Right cardiac atrium (tissue), 5 donors: ENCODE data around the gene GPRC5A. TPM values are rescaled to one million over a fixed set of nuclear protein-coding genes. Genes with fewer than 3 reads are reported as not detected.

ENCODE experiments used
- ATAC-seq, 2 donors: fragments of 200-7000 bp; cut with Tn5 transposase; one replicate each; pipeline versions ENCODE4 v1.8.0 to v1.9.1; 2020; ENCODE audit warnings: moderate library complexity in 2 of 2, mild to moderate bottlenecking in 1 of 2
- DNase-seq, 3 donors: peaks; one replicate each; pipeline ENCODE4 v3.0.0-alpha.2; 2020
- H3K27ac ChIP-seq: one replicate; pipeline ENCODE4 v1.5.1; 2013; ENCODE audit warnings: mild to moderate bottlenecking, low read length, control low read depth, moderate library complexity
- H3K27me3 ChIP-seq: one replicate; pipeline ENCODE4 v1.6.1; 2013; ENCODE audit not compliant: control insufficient read depth, insufficient read depth
- H3K4me1 ChIP-seq: one replicate; pipeline ENCODE4 v1.6.1; 2013; ENCODE audit warnings: low read length; ENCODE audit not compliant: control insufficient read depth, insufficient read depth
- H3K4me3 ChIP-seq: one replicate; pipeline ENCODE4 v1.5.1; 2013; ENCODE audit warnings: low read length, control low read depth
- H3K9me3 ChIP-seq: one replicate; pipeline ENCODE4 v1.6.1; 2013; ENCODE audit warnings: low read length; ENCODE audit not compliant: control insufficient read depth
- WGBS: extraction: QIAGEN DNeasy Blood & Tissue Kit; methylation state at CpG from one replicate; pipeline ENCODE4 v1.1.7; 2013; 5-methylcytosine and 5-hydroxymethylcytosine counted together
- intact Hi-C, 4 donors: fragments of 100-400 bp; cut with DNase I; formaldehyde crosslinking; loops; one replicate each; pipeline versions ENCODE4 v1.11.0 to v1.14.0; 2022 to 2023
- polyA plus RNA-seq: library from polyadenylated mRNA; stranded (reverse); fragments of 200-250 nt; gene quantifications from one replicate; pipeline ENCODE4 v1.2.3, GENCODE V29; 2013
- total RNA-seq, 4 donors: library from RNA; stranded (reverse); fragmentation: NEBNext Ultra II Directional; extraction: Animal tissue kit (Norgen Biotek cat#: 25700); gene quantifications; one replicate each; pipeline ENCODE4 v1.2.1, GENCODE V29; 2021
- donor health status: healthy with polysubstance abuse.
- donor health status: DM: no; HTN: yes; CAD: no.
- donor health status: DM: no; HTN: no; CAD: no.
- donor health status: DM: no; HTN: yes; CAD: no; lungs with severe emphysema.
- donor health status: DM: yes; HTN: yes; CAD: no.

Gene GPRC5A
- total and polyA plus RNA-seq, 5 donors: 1.3 to 8.0 (median 4.9) TPM

GRCh38 chr12:12885096-12885792 lies 6.1 kb upstream of the GPRC5A start:
- intact Hi-C loops: no loop called here
- Histone ChIP-seq H3K27ac (no peak overlapping the region), H3K9me3 (no peaks in the 10 kb centered on the region), H3K4me1 (no peaks in the 10 kb centered on the region), H3K4me3 (no peak overlapping the region), H3K27me3 (no peaks in the 10 kb centered on the region)
- 54% methylated on average over 14 of the region's 14 CpGs for WGBS
- no peak for ATAC-seq
- no peak for DNase-seq

DNA sequence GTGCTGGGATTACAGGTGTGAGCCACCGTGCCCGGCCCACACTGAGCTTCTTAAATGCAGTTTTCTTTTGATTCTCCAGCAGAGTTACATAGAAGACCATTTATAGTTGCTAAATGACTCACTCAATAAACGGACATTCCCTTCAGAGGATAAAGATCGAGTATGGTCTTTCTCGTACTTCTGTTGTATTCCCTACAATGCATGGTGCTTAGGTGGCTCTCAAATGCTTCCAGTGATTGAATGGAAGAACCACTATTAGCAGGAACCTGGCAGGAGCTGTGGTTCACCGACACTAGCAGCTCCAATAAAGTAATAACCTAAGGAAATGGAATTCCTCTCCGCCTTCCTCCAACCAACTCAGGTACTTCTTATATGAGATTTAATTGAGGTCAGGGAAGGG lies 3.9 kb upstream of the GPRC5A start:
- H3K9me3 ChIP-seq: no peaks in the 10 kb centered on the region
- intact Hi-C loops: no loop called here
- no peaks in the 10 kb centered on the region for H3K27me3 ChIP-seq
- no peak overlapping the region for H3K4me3 ChIP-seq
- ATAC-seq: no peak
- DNase-seq: no peak
- H3K4me1 ChIP-seq: peaks cover 5% of the 10 kb centered on the region
- no peak overlapping the region for H3K27ac ChIP-seq
- 76% methylated on average over 7 of the region's 7 CpGs for WGBS

- WGBS: 97% methylated on average over 5 of the region's 5 CpGs
- no peaks in the 10 kb centered on the region for H3K9me3 ChIP-seq
- ATAC-seq (no peak), DNase-seq (no peak)
- H3K27ac ChIP-seq: no peak overlapping the region
- H3K4me1 ChIP-seq: peaks cover 5% of the 10 kb centered on the region
- H3K27me3 ChIP-seq: no peaks in the 10 kb centered on the region
- H3K4me3 ChIP-seq: no peak overlapping the region
- intact Hi-C loops: no loop called here
Observed at GRCh38 chr12:12889701-12890100, 1.7 kb upstream of the GPRC5A start.

DNA sequence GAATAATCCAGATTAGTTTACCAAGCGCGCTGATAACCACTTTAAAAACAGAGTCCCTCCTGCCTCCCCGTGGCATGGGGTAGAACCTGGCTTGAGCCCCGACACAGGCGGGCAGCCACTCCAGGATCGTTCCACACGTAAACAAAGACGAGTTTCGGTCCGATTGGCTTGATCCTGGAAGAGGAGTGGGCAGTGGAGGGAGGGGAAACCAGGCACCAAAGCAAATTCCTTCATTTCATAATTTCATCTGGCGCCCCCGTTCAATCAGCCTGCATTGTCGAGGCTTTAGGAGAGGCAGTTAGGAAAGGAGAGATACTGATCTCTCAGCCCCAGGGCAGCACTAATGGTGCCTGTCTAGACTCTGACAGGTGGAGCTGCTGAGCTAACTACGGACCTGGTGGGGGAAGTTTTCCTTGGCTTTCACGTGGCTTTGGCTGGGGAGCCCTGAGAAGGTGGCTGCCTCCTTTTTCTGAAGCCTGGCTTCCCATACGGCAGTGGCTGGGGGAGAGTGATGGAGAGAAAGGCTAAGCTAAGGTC lies 751 bp upstream of the GPRC5A start:
- ATAC-seq (peak; percentile 10 to 47), DNase-seq (no peak)
- Histone ChIP-seq H3K27me3 (no peaks in the 10 kb centered on the region), H3K4me3 (peak overlapping the region; percentile 41), H3K9me3 (no peaks in the 10 kb centered on the region), H3K27ac (peak overlapping the region; percentile 58), H3K4me1 (peaks cover 5% of the 10 kb centered on the region)
- WGBS: 12% methylated on average over 16 of the region's 16 CpGs
- intact Hi-C loops: no loop called here

- Histone ChIP-seq H3K4me3 (peak overlapping the region; percentile 41), H3K9me3 (no peaks in the 10 kb centered on the region), H3K4me1 (peaks cover 5% of the 10 kb centered on the region), H3K27me3 (no peaks in the 10 kb centered on the region), H3K27ac (no peak overlapping the region)
- WGBS: 31% methylated on average over 7 of the region's 7 CpGs
- intact Hi-C loops: no loop called here
- no peak for DNase-seq
- no peak for ATAC-seq
Observed at GRCh38 chr12:12891881-12892355, 556 bp downstream of the GPRC5A start.

DNA sequence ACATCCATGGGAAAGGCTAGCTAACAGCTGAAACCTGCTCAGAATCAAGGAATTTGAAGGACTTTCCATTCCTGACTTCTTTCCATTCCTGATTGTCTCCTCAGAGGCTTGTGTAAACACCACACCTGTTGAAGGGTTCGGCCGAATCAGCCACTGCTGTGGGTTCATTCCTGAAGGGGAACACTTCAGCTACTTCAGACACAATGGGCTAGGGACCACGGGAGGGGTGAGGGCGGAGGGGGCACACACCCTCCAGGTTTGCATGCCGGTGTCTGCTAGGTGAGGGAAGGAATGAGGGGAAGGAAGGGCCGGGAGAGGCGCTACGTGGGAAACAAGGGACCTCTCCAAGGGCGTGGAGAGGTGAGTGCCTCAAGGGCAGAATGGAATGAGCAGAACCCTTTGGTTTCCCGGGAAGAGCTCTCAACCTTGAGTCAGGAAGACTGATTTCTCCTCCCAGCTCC lies 1.3 kb downstream of the GPRC5A start:
- intact Hi-C loops: no loop called here
- Histone ChIP-seq H3K27ac (no peak overlapping the region), H3K27me3 (no peaks in the 10 kb centered on the region), H3K9me3 (no peaks in the 10 kb centered on the region), H3K4me1 (peaks cover 5% of the 10 kb centered on the region), H3K4me3 (no peak overlapping the region)
- ATAC-seq (no peak), DNase-seq (no peak)
- WGBS: 72% methylated on average over 10 of the region's 10 CpGs

GRCh38 chr12:12893438-12893837 lies 2.1 kb downstream of the GPRC5A start:
- WGBS: 96% methylated on average over 5 of the region's 5 CpGs
- DNase-seq (no peak), ATAC-seq (no peak)
- Histone ChIP-seq H3K27me3 (no peaks in the 10 kb centered on the region), H3K27ac (no peak overlapping the region), H3K4me1 (peaks cover 5% of the 10 kb centered on the region), H3K9me3 (no peaks in the 10 kb centered on the region), H3K4me3 (no peak overlapping the region)
- intact Hi-C loops: no loop called here

GRCh38 chr12:12896260-12896659 lies 4.9 kb downstream of the GPRC5A start:
- Histone ChIP-seq H3K27ac (no peak overlapping the region), H3K9me3 (no peaks in the 10 kb centered on the region), H3K27me3 (no peaks in the 10 kb centered on the region), H3K4me3 (no peak overlapping the region), H3K4me1 (no peaks in the 10 kb centered on the region)
- intact Hi-C loops: no loop called here
- DNase-seq: no peak
- no peak for ATAC-seq
- 53% methylated on average over 2 of the region's 2 CpGs for WGBS

GRCh38 chr12:12897302-12897701 lies 5.9 kb downstream of the GPRC5A start:
- WGBS: 80% methylated on average over 6 of the region's 6 CpGs
- intact Hi-C loops: no loop called here
- DNase-seq: no peak
- Histone ChIP-seq H3K4me1 (no peaks in the 10 kb centered on the region), H3K27me3 (no peaks in the 10 kb centered on the region), H3K27ac (no peak overlapping the region), H3K9me3 (no peaks in the 10 kb centered on the region), H3K4me3 (no peak overlapping the region)
- no peak for ATAC-seq

GRCh38 chr12:12898136-12898717 lies 6.9 kb downstream of the GPRC5A start:
- Histone ChIP-seq H3K27ac (no peak overlapping the region), H3K4me3 (no peak overlapping the region), H3K27me3 (no peaks in the 10 kb centered on the region), H3K9me3 (no peaks in the 10 kb centered on the region), H3K4me1 (no peaks in the 10 kb centered on the region)
- 81% methylated on average over 9 of the region's 9 CpGs for WGBS
- intact Hi-C loops: no loop called here
- ATAC-seq (no peak), DNase-seq (no peak)

DNA sequence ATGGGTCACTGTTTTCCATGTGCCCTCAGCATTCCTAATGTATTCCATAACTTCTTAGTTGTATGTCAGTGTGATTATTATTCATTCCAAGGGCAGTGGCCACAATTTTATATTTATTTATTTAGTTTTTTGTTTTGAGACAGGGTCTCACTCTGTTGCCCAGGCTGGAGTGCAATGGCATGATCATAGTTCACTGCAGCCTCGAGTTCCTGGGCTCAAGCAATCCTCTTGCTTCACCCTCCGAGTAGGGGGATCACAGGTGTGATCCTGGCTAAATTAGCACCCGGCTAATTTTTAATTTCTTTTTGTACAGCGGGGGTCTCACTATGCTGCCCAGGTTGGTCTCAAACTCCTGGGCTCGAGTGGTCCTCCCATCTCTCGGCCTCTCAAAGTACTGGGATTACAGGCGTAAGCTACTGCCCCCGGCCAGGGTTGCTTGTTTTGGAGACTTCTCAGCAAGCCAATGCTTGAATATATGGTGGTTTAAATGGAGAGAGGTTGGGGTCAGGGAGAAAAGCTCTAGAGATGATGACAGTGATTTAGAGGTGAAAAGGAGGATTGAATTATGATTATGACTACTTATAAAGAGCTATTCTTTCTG lies 7.6 kb downstream of the GPRC5A start:
- ATAC-seq (no peak), DNase-seq (no peak)
- H3K4me1 ChIP-seq: no peaks in the 10 kb centered on the region
- no peak overlapping the region for H3K4me3 ChIP-seq
- H3K27ac ChIP-seq: no peak overlapping the region
- no peaks in the 10 kb centered on the region for H3K27me3 ChIP-seq
- H3K9me3 ChIP-seq: no peaks in the 10 kb centered on the region
- intact Hi-C loops: no loop called here
- WGBS: 94% methylated on average over 8 of the region's 8 CpGs
